GM21381 (cell line): ENCODE results near the gene CRYGS.
"Not testable (repeated sequence)": the region's sequence is repeated elsewhere in the genome, so short reads cannot be mapped to it uniquely, and the experiment has no call there.

ENCODE experiments used
- ATAC-seq: cut with Tn5 transposase; IDR thresholded peaks from one replicate; pipeline ENCODE4 v1.9.1; 2021; ENCODE audit warnings: mild to moderate bottlenecking, moderate library complexity; ENCODE audit not compliant: unreplicated experiment

Gene CRYGS

GRCh38 chr3:186520431-186520830 lies 23.7 kb downstream of the CRYGS start:
- no peak for ATAC-seq

- peak; percentile 48 for ATAC-seq
Measured at GRCh38 chr3:186519021-186519658, 25.0 kb downstream of the CRYGS start.

GRCh38 chr3:186517218-186517617 lies 27.0 kb downstream of the CRYGS start:
- no peak for ATAC-seq

- ATAC-seq, result no peak
Measured at GRCh38 chr3:186516646-186517045, 27.5 kb downstream of the CRYGS start.

GRCh38 chr3:186515125-186515524 lies 29.1 kb downstream of the CRYGS start:
- no peak for ATAC-seq

- ATAC-seq, result no peak
Measured at GRCh38 chr3:186514296-186515002, 29.7 kb downstream of the CRYGS start.

GRCh38 chr3:186513386-186513785 lies 30.8 kb downstream of the CRYGS start:
- no peak for ATAC-seq

- ATAC-seq, result no peak
Measured at GRCh38 chr3:186512570-186513302, 31.4 kb downstream of the CRYGS start.

- no peak for ATAC-seq
Measured at GRCh38 chr3:186511702-186512101, 32.5 kb downstream of the CRYGS start.

GRCh38 chr3:186511245-186511644 lies 32.9 kb downstream of the CRYGS start:
- peak; percentile 66 for ATAC-seq

GRCh38 chr3:186510374-186511079 lies 33.7 kb downstream of the CRYGS start:
- no peak for ATAC-seq

GRCh38 chr3:186509423-186509822 lies 34.8 kb downstream of the CRYGS start:
- ATAC-seq, result no peak

GRCh38 chr3:186506857-186507256 lies 37.3 kb downstream of the CRYGS start:
- no peak for ATAC-seq

GRCh38 chr3:186506191-186506739 lies 37.9 kb downstream of the CRYGS start:
- ATAC-seq, result no peak

- ATAC-seq, result no peak
Measured at GRCh38 chr3:186502966-186503712, 41.0 kb downstream of the CRYGS start.

GRCh38 chr3:186502138-186502948 lies 41.8 kb downstream of the CRYGS start:
- no peak for ATAC-seq

- not testable (repeated sequence) for ATAC-seq
Measured at GRCh38 chr3:186499949-186500348, 44.2 kb downstream of the CRYGS start.

GRCh38 chr3:186498022-186498421 lies 46.2 kb downstream of the CRYGS start:
- not testable (repeated sequence) for ATAC-seq

- no peak for ATAC-seq
Measured at GRCh38 chr3:186497608-186498007, 46.6 kb downstream of the CRYGS start.
